DOHH2 (cell line): ENCODE measurements around the gene PSMA4.

ENCODE experiments used
- CTCF ChIP-seq: fragments of 200-600 bp; sonication (generic); IDR thresholded peaks from one replicate; pipeline ENCODE4 v1.5.1; 2014; ENCODE audit warnings: antibody characterized with exemption, mild to moderate bottlenecking, low read depth, low read length; ENCODE audit not compliant: poor library complexity, severe bottlenecking
- EZH2phosphoT487 ChIP-seq: fragments of 200-600 bp; sonication (generic); IDR thresholded peaks from 2 replicates; pipeline ENCODE4 v1.6.1; 2017; ENCODE audit warnings: borderline replicate concordance, mild to moderate bottlenecking, antibody characterized with exemption, low read length, moderate library complexity, mixed read lengths

DNA sequence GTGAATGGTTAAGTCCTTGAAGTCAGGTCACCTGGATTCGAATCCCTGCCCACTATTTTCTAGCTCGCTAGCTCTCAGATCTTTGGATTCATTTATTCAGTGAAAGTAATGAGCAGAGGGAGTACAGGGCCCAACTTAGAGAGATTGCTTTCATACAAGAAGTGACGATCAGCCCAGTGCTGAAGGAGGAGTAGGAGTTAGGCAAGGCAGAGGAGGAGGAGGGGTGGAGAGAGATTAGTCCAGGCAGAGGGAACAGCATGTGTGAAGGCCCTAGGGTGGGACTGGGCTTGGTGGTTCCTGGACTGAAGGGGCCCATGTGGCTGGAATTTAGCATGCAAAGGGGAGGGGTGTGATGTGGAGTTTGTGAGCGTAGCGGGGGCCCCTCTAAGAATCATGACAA is 21.2 kb downstream of the PSMA4 start:
- TF ChIP-seq EZH2phosphoT487 (no peak), CTCF (no peak)
